GM23338 (cell line): Measurements from ENCODE around the gene KLHL4. TPM values are rescaled to one million over a fixed set of nuclear protein-coding genes. Genes with fewer than 3 reads are reported as not detected.

Experiments
- ATAC-seq: fragments of 200-7000 bp; cut with Tn5 transposase; 3 replicates; pipeline ENCODE4 v1.9.1; 2020
- DNase-seq: peaks from one replicate; pipeline ENCODE4 v3.0.0-alpha.2; 2015; ENCODE audit warnings: low spot score
- H2AFZ ChIP-seq: fragments of 200-600 bp; sonication (generic); 2 replicates; pipeline ENCODE4 v1.8.0; 2016; ENCODE audit warnings: antibody characterized with exemption, mild to moderate bottlenecking, moderate library complexity
- H3F3A ChIP-seq: fragments of 200-600 bp; sonication (generic); replicated peaks from 2 replicates; pipeline ENCODE4 v1.8.0; 2017; ENCODE audit warnings: antibody characterized with exemption, mixed run types, low read depth
- H3K27ac ChIP-seq: fragments of 200-600 bp; sonication (generic); 2 replicates; pipeline ENCODE4 v1.6.1; 2016; ENCODE audit warnings: low read depth
- H3K27me3 ChIP-seq: fragments of 200-600 bp; sonication (generic); 2 replicates; pipeline ENCODE4 v1.8.0; 2016; ENCODE audit warnings: mild to moderate bottlenecking, mixed run types, moderate library complexity; ENCODE audit not compliant: insufficient read depth
- H3K36me3 ChIP-seq: fragments of 200-600 bp; sonication (generic); 2 replicates; pipeline ENCODE4 v1.8.0; 2016; ENCODE audit warnings: mild to moderate bottlenecking; ENCODE audit not compliant: insufficient read depth
- H3K4me1 ChIP-seq: fragments of 200-600 bp; sonication (generic); 2 replicates; pipeline ENCODE4 v1.8.0; 2016; ENCODE audit warnings: mild to moderate bottlenecking, moderate library complexity; ENCODE audit not compliant: insufficient read depth
- H3K4me2 ChIP-seq: fragments of 200-600 bp; sonication (generic); 2 replicates; pipeline ENCODE4 v1.7.1; 2017; ENCODE audit warnings: mixed run types
- H3K4me3 ChIP-seq: fragments of 200-600 bp; sonication (generic); 2 replicates; pipeline ENCODE4 v1.6.1; 2016; ENCODE audit warnings: mixed run types
- H3K79me2 ChIP-seq: fragments of 200-600 bp; sonication (generic); replicated peaks from 2 replicates; pipeline ENCODE4 v1.8.0; 2017; ENCODE audit warnings: mild to moderate bottlenecking; ENCODE audit not compliant: insufficient read depth
- H3K9me2 ChIP-seq: fragments of 200-600 bp; sonication (generic); 2 replicates; pipeline ENCODE4 v1.8.0; 2017; ENCODE audit not compliant: insufficient read depth
- H4K20me1 ChIP-seq: fragments of 200-600 bp; sonication (generic); replicated peaks from 2 replicates; pipeline ENCODE4 v1.8.0; 2017; ENCODE audit warnings: mild to moderate bottlenecking; ENCODE audit not compliant: insufficient read depth
- H3K27ac Mint-ChIP-seq: 2 replicates; pipeline ENCODE4 v1.8.0; 2020; ENCODE audit warnings: inconsistent platforms, mild to moderate bottlenecking, moderate library complexity, mixed read lengths
- H3K27me3 Mint-ChIP-seq: 3 replicates; pipeline ENCODE4 v1.8.0; 2022; ENCODE audit warnings: low read depth, mild to moderate bottlenecking, moderate library complexity, mixed read lengths, inconsistent platforms; ENCODE audit not compliant: insufficient read depth, poor library complexity
- H3K36me3 Mint-ChIP-seq: 3 replicates; pipeline ENCODE4 v1.8.0; 2021; ENCODE audit warnings: low read depth, mild to moderate bottlenecking, inconsistent platforms, moderate library complexity, mixed read lengths
- H3K4me1 Mint-ChIP-seq: 3 replicates; pipeline ENCODE4 v1.8.0; 2020; ENCODE audit warnings: mild to moderate bottlenecking, inconsistent platforms, mixed read lengths
- H3K4me3 Mint-ChIP-seq: 3 replicates; pipeline ENCODE4 v1.8.0; 2021; ENCODE audit warnings: moderate library complexity, mild to moderate bottlenecking, inconsistent platforms, mixed read lengths
- H3K9me3 Mint-ChIP-seq: 3 replicates; pipeline ENCODE4 v1.8.0; 2020; ENCODE audit warnings: moderate library complexity, mild to moderate bottlenecking, inconsistent platforms, mixed read lengths
- CREB1 ChIP-seq: fragments of 250-450 bp; sonication (Bioruptor Pico); IDR thresholded peaks from 2 replicates; pipeline ENCODE4 v1.5.0; 2020; ENCODE audit warnings: low read depth, mild to moderate bottlenecking, moderate library complexity
- CTCF ChIP-seq, 2 experiments: fragments of 200-600 bp in 1 of 2; sonication (generic) in 1 of 2; conservative IDR thresholded peaks; 2 replicates each; pipeline versions ENCODE4 v1.5.1 to v1.6.1; 2016 to 2017; ENCODE audit warnings: antibody characterized with exemption in 2 of 2, low read depth in 2 of 2, mild to moderate bottlenecking in 2 of 2, moderate library complexity in 1 of 2
- EZH2 ChIP-seq: fragments of 200-600 bp; sonication (generic); IDR thresholded peaks from one replicate; pipeline ENCODE4 v1.8.0; 2017; ENCODE audit warnings: antibody characterized with exemption, mild to moderate bottlenecking, low read depth; ENCODE audit not compliant: unreplicated experiment
- EZH2phosphoT487 ChIP-seq: fragments of 200-600 bp; sonication (generic); IDR thresholded peaks from one replicate; pipeline ENCODE4 v1.8.1; 2018; ENCODE audit warnings: antibody characterized with exemption; ENCODE audit not compliant: unreplicated experiment
- JUNB ChIP-seq: IDR thresholded peaks from one replicate; pipeline ENCODE4 v1.6.1; 2016; ENCODE audit warnings: antibody characterized with exemption; ENCODE audit not compliant: unreplicated experiment
- NANOG ChIP-seq: IDR thresholded peaks from 2 replicates; pipeline ENCODE4 v1.6.1; 2016; ENCODE audit warnings: antibody characterized with exemption, borderline replicate concordance
- POLR2AphosphoS5 ChIP-seq: IDR thresholded peaks from 2 replicates; pipeline ENCODE4 v1.6.1; 2016; ENCODE audit warnings: antibody characterized with exemption, low read depth
- REST ChIP-seq: IDR thresholded peaks from one replicate; pipeline ENCODE4 v1.6.1; 2018; ENCODE audit warnings: antibody characterized with exemption; ENCODE audit not compliant: unreplicated experiment
- STAT1 ChIP-seq: IDR thresholded peaks from one replicate; pipeline ENCODE4 v1.6.1; 2016; ENCODE audit warnings: antibody characterized with exemption; ENCODE audit not compliant: unreplicated experiment
- ZNF114 ChIP-seq: fragments of 250-450 bp; sonication (Bioruptor Pico); IDR thresholded peaks from 2 replicates; pipeline ENCODE4 v1.5.0; 2020; ENCODE audit warnings: mild to moderate bottlenecking, moderate library complexity
- ZNF331 ChIP-seq: fragments of 250-450 bp; sonication (Bioruptor Pico); IDR thresholded peaks from 2 replicates; pipeline ENCODE4 v1.5.0; 2020; ENCODE audit warnings: low read depth, mild to moderate bottlenecking, moderate library complexity
- ZNF462 ChIP-seq: fragments of 250-450 bp; sonication (Bioruptor Pico); IDR thresholded peaks from 2 replicates; pipeline ENCODE4 v1.5.0; 2020; ENCODE audit warnings: mild to moderate bottlenecking, moderate library complexity
- polyA plus RNA-seq: library from polyadenylated mRNA; unstranded; fragments of >200 nt; fragmentation: Nextera tagmentation; extraction: Ambion mirVana; gene quantifications from 2 replicates; pipeline ENCODE4 v1.2.1, GENCODE V29; 2016
- total RNA-seq: library from RNA; depleted of rRNA; stranded (reverse); fragments of >200 nt; shearing (Covaris generic); gene quantifications from 2 replicates; pipeline ENCODE4 v1.2.3, GENCODE V29; 2014

The KLHL4 gene
- total and polyA plus RNA-seq, 2 experiments from 2014 or later = 1.8 to 6.2 TPM

- no peak for TF ChIP-seq CTCF (conservative IDR thresholded peaks at IDR 0.05; ENCODE audit: low read depth in 2 of 2)
- TF ChIP-seq NANOG = no peak
- no peak for TF ChIP-seq ZNF114 (CRISPR knock-in tag)
- no peak for TF ChIP-seq STAT1
- no peak for TF ChIP-seq ZNF462 (CRISPR knock-in tag)
Measured at GRCh38 chrX:87468941-87469340, 48.7 kb upstream of the KLHL4 start (continued).

GRCh38 chrX:87475793-87476192 is 41.8 kb upstream of the KLHL4 start:
- H3K79me2 ChIP-seq = no peaks in the 10 kb centered on the region
- H3F3A ChIP-seq = no peaks in the 10 kb centered on the region
- no peak for DNase-seq
- H3K36me3 Mint-ChIP-seq = no peaks in the 10 kb centered on the region
- H4K20me1 ChIP-seq = no peaks in the 10 kb centered on the region
- no peaks in the 10 kb centered on the region for H3K27me3 Mint-ChIP-seq
- no peak for TF ChIP-seq ZNF331 (CRISPR knock-in tag)
- no peak for TF ChIP-seq REST
- no peak for TF ChIP-seq NANOG
- no peak for TF ChIP-seq STAT1
- TF ChIP-seq JUNB = no peak
- no peak for TF ChIP-seq POLR2AphosphoS5
- no peak for TF ChIP-seq ZNF114 (CRISPR knock-in tag)
- TF ChIP-seq EZH2phosphoT487 = no peak
- TF ChIP-seq EZH2 = no peak
- no peak for TF ChIP-seq CREB1 (CRISPR knock-in tag)
- H3K27me3 ChIP-seq = no peaks in the 10 kb centered on the region
- H3K4me2 ChIP-seq = no peak overlapping the region
- H3K4me1 ChIP-seq = no peaks in the 10 kb centered on the region
- H3K4me3 ChIP-seq = no peak overlapping the region
- no peak overlapping the region for H2AFZ ChIP-seq
- H3K27ac ChIP-seq = no peak overlapping the region
- H3K4me1 Mint-ChIP-seq = no peaks in the 10 kb centered on the region
- H3K36me3 ChIP-seq = no peaks in the 10 kb centered on the region
- H3K4me3 Mint-ChIP-seq = no peak overlapping the region
- no peak overlapping the region for H3K27ac Mint-ChIP-seq
- H3K9me2 ChIP-seq = no peaks in the 10 kb centered on the region
- ATAC-seq = no peak
- no peaks in the 10 kb centered on the region for H3K9me3 Mint-ChIP-seq
